Calu3 (cell line): ENCODE measurements around the gene MTERF4. TPM values are rescaled to one million over a fixed set of nuclear protein-coding genes. Genes with fewer than 3 reads are reported as not detected.

Experiments used
- BruUV-seq: library from RNA; stranded (reverse); fragments of 400-500 nt; replicated peaks from 2 replicates; lab custom pipeline; 2021; lab: Mats Ljungman, UMichigan
- CTCF ChIA-PET: fragments of 300-600 bp; sonication (Branson Sonifier 250); formaldehyde crosslinking; loops from one replicate; lab custom pipeline; 2022; ENCODE audit warnings: antibody characterized with exemption; lab: Charles Lee
- DNase-seq: peaks from one replicate; pipeline ENCODE4 v3.0.0; 2022
- H3K27ac Mint-ChIP-seq: one replicate; pipeline ENCODE4 v1.8.0; 2022; ENCODE audit warnings: mixed read lengths; ENCODE audit not compliant: unreplicated experiment
- H3K27me3 Mint-ChIP-seq: one replicate; pipeline ENCODE4 v1.8.0; 2022; ENCODE audit warnings: mixed read lengths; ENCODE audit not compliant: unreplicated experiment
- H3K36me3 Mint-ChIP-seq: one replicate; pipeline ENCODE4 v1.8.0; 2022; ENCODE audit warnings: mild to moderate bottlenecking, moderate library complexity, mixed read lengths; ENCODE audit not compliant: insufficient read depth, unreplicated experiment
- H3K4me1 Mint-ChIP-seq: one replicate; pipeline ENCODE4 v1.8.0; 2022; ENCODE audit warnings: mild to moderate bottlenecking, low read depth, mixed read lengths; ENCODE audit not compliant: unreplicated experiment
- H3K4me3 Mint-ChIP-seq: one replicate; pipeline ENCODE4 v1.8.0; 2022; ENCODE audit warnings: mild to moderate bottlenecking, low read depth, moderate library complexity, mixed read lengths; ENCODE audit not compliant: unreplicated experiment
- H3K9me3 Mint-ChIP-seq: one replicate; pipeline ENCODE4 v1.8.0; 2022; ENCODE audit warnings: low read depth, mixed read lengths; ENCODE audit not compliant: unreplicated experiment
- intact Hi-C: fragments of 100-400 bp; cut with micrococcal nuclease; formaldehyde crosslinking; loops from one replicate; pipeline ENCODE4 v1.10.0; 2022; ENCODE audit not compliant: unreplicated experiment
- total RNA-seq: library from RNA; stranded (reverse); gene quantifications from 2 replicates; pipeline ENCODE4 v1.2.3, GENCODE V29; 2022
- TF ChIP-seq, protein P1 (sequence below): fragments of 200-600 bp; IDR thresholded peaks from one replicate; pipeline ENCODE4 v1.8.0; 2022; ENCODE audit warnings: antibody characterized with exemption; ENCODE audit not compliant: unreplicated experiment

Gene MTERF4
- total RNA-seq, 1 experiment from 2014 or later = 33.6 TPM

DNA sequence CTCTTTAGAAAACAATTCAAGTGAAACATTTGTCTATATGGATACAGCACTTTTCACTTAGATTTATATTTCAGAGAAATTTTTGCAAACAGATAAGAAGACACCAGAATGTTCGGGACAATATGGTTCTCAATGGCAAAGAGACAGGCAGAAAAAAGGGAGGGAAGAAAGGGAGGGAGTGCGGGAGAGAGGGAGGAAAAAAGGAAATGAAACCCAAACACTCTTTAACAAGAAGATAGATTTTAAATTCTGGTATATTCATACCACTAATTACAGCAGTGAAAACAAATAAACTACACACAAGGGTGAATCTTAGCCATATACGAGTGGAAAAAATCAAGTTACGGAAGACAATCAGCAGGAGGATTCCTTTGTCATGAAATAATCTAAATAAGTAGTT lies 44.2 kb upstream of the MTERF4 start:
- DNase-seq = no peak
- Mint-ChIP-seq H3K36me3 (peaks cover 33% of the 10 kb centered on the region), H3K4me1 (peaks cover 15% of the 10 kb centered on the region), H3K9me3 (no peaks in the 10 kb centered on the region), H3K27ac (no peak overlapping the region), H3K27me3 (no peaks in the 10 kb centered on the region), H3K4me3 (no peak overlapping the region)
- CTCF ChIA-PET = no interaction called here
- TF ChIP-seq, protein P1, sequence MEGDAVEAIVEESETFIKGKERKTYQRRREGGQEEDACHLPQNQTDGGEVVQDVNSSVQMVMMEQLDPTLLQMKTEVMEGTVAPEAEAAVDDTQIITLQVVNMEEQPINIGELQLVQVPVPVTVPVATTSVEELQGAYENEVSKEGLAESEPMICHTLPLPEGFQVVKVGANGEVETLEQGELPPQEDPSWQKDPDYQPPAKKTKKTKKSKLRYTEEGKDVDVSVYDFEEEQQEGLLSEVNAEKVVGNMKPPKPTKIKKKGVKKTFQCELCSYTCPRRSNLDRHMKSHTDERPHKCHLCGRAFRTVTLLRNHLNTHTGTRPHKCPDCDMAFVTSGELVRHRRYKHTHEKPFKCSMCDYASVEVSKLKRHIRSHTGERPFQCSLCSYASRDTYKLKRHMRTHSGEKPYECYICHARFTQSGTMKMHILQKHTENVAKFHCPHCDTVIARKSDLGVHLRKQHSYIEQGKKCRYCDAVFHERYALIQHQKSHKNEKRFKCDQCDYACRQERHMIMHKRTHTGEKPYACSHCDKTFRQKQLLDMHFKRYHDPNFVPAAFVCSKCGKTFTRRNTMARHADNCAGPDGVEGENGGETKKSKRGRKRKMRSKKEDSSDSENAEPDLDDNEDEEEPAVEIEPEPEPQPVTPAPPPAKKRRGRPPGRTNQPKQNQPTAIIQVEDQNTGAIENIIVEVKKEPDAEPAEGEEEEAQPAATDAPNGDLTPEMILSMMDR = no peak
- BruUV-seq = no TSS peak
- intact Hi-C loops = loop anchor here (5.0 kb wide), 1 partner anchor 44 kb away; the partner anchor contains the start of gene MTERF4

DNA sequence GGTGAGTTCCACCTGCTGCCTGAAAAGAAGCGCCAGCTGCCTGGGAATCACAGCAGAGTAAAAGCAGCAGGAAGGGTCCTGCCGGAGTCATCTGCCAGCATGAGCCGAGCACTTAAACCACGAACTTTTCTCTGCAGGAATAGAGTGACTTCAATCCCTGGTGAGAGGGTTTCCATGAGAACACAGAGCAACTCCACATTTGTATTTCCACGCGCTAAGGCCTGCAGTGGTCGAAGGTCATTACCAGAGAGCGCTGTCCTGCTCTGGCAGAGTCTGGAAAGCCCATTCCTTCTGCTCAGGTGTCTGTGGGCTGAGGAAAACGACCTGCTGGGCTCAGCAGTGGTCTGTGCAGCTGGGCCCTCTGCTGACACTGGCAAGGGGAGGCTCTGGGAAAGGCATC lies 40.5 kb upstream of the MTERF4 start:
- no peaks in the 10 kb centered on the region for H3K27me3 Mint-ChIP-seq
- TF ChIP-seq, protein P1 = no peak
- DNase-seq = no peak
- H3K4me3 Mint-ChIP-seq = no peak overlapping the region
- intact Hi-C loops = no loop called here
- BruUV-seq = no TSS peak
- no peaks in the 10 kb centered on the region for H3K4me1 Mint-ChIP-seq
- H3K36me3 Mint-ChIP-seq = no peaks in the 10 kb centered on the region
- no peak overlapping the region for H3K27ac Mint-ChIP-seq
- H3K9me3 Mint-ChIP-seq = no peaks in the 10 kb centered on the region
- CTCF ChIA-PET = no interaction called here

DNA sequence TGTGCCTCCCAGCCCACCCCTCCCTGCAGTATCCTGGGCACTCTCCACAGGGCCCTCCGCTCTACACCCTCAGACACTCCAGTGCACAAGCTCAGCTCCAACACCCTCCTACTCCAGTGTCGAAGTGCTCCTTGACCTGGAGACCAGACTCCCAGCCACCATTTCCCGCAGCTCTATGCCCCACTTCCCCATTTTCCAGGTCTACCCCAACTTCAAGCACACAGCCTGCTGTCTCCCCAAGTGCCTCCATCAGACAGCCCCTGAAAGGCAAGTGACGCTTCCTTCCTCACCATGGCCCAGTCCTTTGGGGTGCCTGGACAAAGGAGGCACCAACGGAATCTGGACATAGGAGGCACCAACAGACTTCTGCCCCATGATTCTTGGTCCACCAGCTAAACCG lies 40.0 kb upstream of the MTERF4 start:
- H3K4me1 Mint-ChIP-seq = no peaks in the 10 kb centered on the region
- H3K27me3 Mint-ChIP-seq = no peaks in the 10 kb centered on the region
- CTCF ChIA-PET = no interaction called here
- no TSS peak for BruUV-seq
- no peak for DNase-seq
- TF ChIP-seq, protein P1 = no peak
- no peak overlapping the region for H3K27ac Mint-ChIP-seq
- H3K36me3 Mint-ChIP-seq = no peaks in the 10 kb centered on the region
- no peaks in the 10 kb centered on the region for H3K9me3 Mint-ChIP-seq
- intact Hi-C loops = no loop called here
- H3K4me3 Mint-ChIP-seq = no peak overlapping the region

DNA sequence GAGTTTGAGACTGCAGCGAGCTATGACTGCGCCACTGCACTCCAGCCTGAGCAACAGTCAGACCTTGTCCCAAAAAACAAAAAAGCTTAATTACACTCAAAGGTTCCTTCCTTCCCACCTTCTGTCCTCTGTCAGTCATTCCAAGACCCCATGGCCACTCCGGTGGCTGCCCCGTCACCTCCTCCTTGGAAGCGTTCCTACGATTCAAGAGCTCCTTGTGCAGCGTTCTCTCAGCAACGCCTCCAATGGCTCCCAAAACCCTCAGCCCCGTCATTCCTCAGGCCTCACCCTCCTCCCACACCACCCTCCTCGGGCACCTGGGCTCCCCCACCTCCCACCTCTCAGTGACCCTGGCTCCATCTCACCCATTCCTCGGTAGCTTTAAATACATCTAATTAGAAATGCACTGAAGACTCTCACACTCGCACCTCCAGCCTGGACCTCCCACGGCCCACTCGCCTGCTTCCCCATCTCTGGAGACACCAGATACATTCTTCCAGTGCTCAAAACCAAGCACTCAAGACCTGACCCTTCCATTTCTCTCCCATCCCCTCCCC lies 39.2 kb upstream of the MTERF4 start:
- no peak overlapping the region for H3K4me3 Mint-ChIP-seq
- H3K9me3 Mint-ChIP-seq = no peaks in the 10 kb centered on the region
- intact Hi-C loops = no loop called here
- CTCF ChIA-PET = interaction anchor here (0.5 kb wide), 1 partner anchor 402 kb away, joined by 7 read pairs; no protein-coding TSS in a partner anchor
- BruUV-seq = no TSS peak
- H3K27me3 Mint-ChIP-seq = no peaks in the 10 kb centered on the region
- no peak for DNase-seq
- TF ChIP-seq, protein P1 = no peak
- no peaks in the 10 kb centered on the region for H3K4me1 Mint-ChIP-seq
- H3K36me3 Mint-ChIP-seq = no peaks in the 10 kb centered on the region
- no peak overlapping the region for H3K27ac Mint-ChIP-seq
